GM11168 (cell line): ENCODE data around the gene ANXA10.

ENCODE experiments used
- in situ Hi-C: fragments of 300-500 bp; cut with MboI; formaldehyde crosslinking; loops from one replicate; pipeline ENCODE4 v1.12.0; 2022; ENCODE audit warnings: low sequenced_read_pairs; ENCODE audit not compliant: unreplicated experiment

Gene ANXA10

GRCh38 chr4:168153596-168154440 is 61.5 kb downstream of the ANXA10 start:
- in situ Hi-C loops: no loop called here

- in situ Hi-C loops: no loop called here
These were observed 62.4 kb downstream of the ANXA10 start for GRCh38 chr4:168154546-168155277.

- in situ Hi-C loops: no loop called here
These were observed 70.3 kb downstream of the ANXA10 start for GRCh38 chr4:168162604-168163003.

- in situ Hi-C loops: no loop called here
These were observed 70.8 kb downstream of the ANXA10 start for GRCh38 chr4:168163106-168163505.

- in situ Hi-C loops: no loop called here
These were observed 71.7 kb downstream of the ANXA10 start for GRCh38 chr4:168164045-168164444.

- in situ Hi-C loops: no loop called here
These were observed 72.7 kb downstream of the ANXA10 start for GRCh38 chr4:168164915-168165548.

- in situ Hi-C loops: no loop called here
These were observed 75.5 kb downstream of the ANXA10 start for GRCh38 chr4:168167714-168168284.

- in situ Hi-C loops: no loop called here
These were observed 82.0 kb downstream of the ANXA10 start for GRCh38 chr4:168174308-168174707.

GRCh38 chr4:168177546-168178149 is 85.3 kb downstream of the ANXA10 start:
- in situ Hi-C loops: loop anchor here (25.0 kb wide), 2 partner anchors 335 to 735 kb away; no protein-coding TSS in a partner anchor

- in situ Hi-C loops: loop anchor here (25.0 kb wide), 2 partner anchors 328 to 728 kb away; no protein-coding TSS in a partner anchor
These were observed 91.6 kb downstream of the ANXA10 start for GRCh38 chr4:168183717-168184571.

- in situ Hi-C loops: loop anchor here (25.0 kb wide), 2 partner anchors 324 to 724 kb away; no protein-coding TSS in a partner anchor
These were observed 96.4 kb downstream of the ANXA10 start for GRCh38 chr4:168188754-168189153.

GRCh38 chr4:168197926-168198325 is 105.6 kb downstream of the ANXA10 start:
- in situ Hi-C loops: loop anchor here (25.0 kb wide), 2 partner anchors 314 to 714 kb away; no protein-coding TSS in a partner anchor

- in situ Hi-C loops: loop anchor here (25.0 kb wide), 2 partner anchors 313 to 713 kb away; no protein-coding TSS in a partner anchor
These were observed 107.1 kb downstream of the ANXA10 start for GRCh38 chr4:168199260-168199957.

GRCh38 chr4:168200685-168201084 is 108.3 kb downstream of the ANXA10 start:
- in situ Hi-C loops: no loop called here

- in situ Hi-C loops: no loop called here
These were observed 111.0 kb downstream of the ANXA10 start for GRCh38 chr4:168203233-168203911.

GRCh38 chr4:168208957-168209614 is 116.7 kb downstream of the ANXA10 start:
- in situ Hi-C loops: no loop called here

- in situ Hi-C loops: no loop called here
These were observed 120.3 kb downstream of the ANXA10 start for GRCh38 chr4:168212656-168213055.
